GM19193 (cell line): ENCODE data around the gene SLC44A5.

Experiments
- POLR2A ChIP-seq: IDR thresholded peaks from 4 replicates; pipeline ENCODE4 v1.6.1; 2011; ENCODE audit not compliant: insufficient read depth, insufficient read length; ENCODE audit errors: extremely low read depth

Gene SLC44A5

DNA sequence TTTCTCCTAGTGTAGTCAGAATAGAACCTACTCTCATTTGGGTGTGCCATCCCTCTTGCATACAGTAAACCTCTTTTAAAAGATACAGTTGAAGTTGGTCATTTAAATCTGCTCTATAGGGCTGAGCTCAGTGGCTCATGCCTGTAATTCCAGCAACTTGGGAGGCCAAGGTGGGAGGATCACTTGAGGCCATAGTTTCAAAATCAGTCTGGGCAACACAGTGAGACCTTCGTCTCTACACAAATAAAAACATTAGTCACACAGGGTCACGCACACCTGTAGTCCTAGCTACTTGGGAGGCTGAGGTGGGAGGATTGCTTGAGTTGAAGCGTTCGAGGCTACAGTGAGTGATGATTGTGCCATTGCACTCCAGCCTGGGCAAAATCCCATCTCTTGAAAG is 292.9 kb downstream of the SLC44A5 start:
- no peak for TF ChIP-seq POLR2A

DNA sequence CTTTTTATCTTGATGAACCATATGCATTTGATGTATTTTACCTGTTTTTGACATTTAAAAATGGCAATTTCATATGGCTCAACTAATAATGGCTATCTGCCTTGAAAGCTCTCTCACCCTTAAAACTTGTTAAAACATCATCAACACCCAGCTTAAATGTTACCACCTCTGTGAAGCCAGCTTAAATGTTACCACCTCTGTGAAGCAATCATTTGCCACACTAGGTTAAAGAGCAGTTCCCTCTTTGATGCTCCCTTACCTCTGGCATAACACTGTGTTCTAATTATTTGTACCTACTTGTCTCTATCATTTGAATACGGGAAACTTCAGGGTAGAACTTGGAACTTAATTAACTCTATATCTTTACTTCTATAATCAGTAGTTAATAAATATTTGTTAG is 294.7 kb downstream of the SLC44A5 start:
- TF ChIP-seq POLR2A: no peak

DNA sequence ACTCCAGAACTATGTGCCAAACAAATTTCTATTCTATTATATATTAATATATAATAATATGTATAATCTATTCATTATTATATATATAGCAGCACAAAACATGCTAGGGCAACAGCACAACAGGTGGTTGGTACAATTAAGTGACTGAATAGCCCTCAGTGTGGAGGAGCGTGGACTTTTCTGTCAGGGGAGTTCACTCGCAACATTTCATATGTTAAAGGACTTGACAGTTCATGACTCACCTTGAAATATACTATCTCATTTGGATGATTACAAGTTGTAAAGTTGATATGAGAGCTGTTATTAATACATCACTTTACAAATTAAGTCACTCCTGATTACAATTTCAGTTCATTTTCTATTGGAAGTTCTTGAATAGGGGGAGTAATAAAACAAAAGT is 298.3 kb downstream of the SLC44A5 start:
- TF ChIP-seq POLR2A: no peak

DNA sequence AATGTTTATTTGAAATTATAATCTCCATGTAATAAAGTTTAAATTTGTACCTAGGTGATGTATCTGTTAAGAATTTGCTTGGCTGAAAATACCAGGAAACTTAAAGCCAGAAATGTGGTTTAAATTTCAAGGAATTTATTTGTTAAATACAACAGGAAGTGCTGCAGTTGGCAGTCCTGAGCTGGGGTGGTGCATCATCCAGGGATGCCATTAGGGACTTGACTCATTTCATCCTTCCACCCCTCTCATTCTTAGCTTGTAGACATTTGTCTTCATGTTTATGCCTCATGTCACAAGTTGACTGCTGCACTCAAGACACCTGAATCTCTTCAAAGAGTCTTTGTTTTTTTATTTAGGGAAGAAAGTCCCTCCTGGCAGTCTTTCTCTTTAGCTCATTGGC is 300.8 kb downstream of the SLC44A5 start:
- TF ChIP-seq POLR2A: no peak

DNA sequence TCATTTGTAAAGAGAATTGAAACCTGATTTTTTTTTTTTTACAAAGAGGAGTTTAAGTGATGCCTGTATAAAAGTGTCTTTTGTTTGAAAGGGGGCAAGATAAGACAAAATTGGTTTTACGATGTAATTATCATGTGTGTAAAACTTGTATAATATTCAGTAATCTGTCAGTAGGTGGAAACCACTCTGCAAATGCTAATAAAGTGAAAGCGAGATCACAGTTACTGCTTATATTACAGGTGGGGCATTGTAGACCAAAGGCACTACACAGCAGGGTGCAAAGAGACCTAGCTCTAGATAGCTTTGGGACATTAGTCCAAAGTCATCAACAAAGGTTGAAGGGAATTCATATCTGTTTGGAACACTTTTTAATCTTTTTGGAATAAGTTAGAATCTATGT is 302.5 kb downstream of the SLC44A5 start:
- no peak for TF ChIP-seq POLR2A

DNA sequence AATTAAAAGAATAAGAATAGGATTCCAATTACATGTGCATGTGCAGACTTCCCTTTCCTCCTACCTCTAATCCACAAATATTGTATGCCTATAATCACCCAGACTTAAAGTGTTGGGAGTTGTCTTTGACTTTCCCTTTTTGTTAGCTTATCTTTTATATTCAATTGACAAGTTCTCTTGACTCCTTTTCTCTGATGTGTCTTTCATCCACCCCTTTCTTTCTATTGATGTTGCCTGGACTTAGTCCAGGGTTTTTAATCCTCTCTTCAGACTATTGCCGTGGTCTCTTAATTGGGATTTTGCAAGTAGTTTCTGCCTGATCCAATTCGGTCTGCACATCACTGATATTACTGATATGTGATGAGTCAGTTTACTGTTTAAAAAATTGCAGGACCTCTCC is 305.9 kb downstream of the SLC44A5 start:
- no peak for TF ChIP-seq POLR2A

DNA sequence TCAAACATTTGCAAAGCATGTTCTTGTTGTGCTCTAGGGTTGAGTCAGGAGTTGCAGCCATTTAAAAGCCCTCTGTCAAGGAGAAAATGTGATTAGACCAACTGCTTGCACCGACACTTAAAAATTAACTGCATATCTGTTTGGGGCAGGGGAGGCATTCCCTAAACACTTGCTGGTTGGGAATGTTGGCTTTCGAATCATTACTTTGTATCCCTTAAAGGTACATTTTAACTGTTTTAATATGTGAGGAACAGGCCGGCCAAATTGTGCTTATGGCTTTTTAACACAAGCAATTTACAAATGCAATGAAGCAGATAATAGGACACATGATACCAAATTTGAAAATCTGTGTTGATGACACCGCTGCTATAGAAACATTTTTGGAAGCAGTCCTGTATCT is 317.6 kb downstream of the SLC44A5 start:
- no peak for TF ChIP-seq POLR2A

DNA sequence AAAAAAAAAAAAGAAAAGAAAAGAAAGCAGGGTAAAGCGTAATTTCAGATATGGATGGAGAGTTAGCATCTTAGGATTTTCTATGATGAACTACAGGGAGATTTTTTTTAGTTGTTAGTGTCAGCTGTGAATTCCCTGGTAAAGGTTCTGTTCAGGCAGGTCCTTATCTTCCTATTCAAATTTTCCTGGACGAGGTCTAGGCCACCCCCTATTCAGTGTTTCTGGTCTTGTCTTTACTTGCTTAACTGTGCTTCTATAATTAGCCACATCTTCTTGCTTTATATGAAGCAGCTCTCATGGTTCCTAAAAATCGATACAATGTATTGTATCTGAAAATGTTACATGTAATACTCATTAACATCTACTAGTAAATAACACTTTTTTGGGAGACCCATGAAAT is 318.9 kb downstream of the SLC44A5 start:
- TF ChIP-seq POLR2A: no peak

DNA sequence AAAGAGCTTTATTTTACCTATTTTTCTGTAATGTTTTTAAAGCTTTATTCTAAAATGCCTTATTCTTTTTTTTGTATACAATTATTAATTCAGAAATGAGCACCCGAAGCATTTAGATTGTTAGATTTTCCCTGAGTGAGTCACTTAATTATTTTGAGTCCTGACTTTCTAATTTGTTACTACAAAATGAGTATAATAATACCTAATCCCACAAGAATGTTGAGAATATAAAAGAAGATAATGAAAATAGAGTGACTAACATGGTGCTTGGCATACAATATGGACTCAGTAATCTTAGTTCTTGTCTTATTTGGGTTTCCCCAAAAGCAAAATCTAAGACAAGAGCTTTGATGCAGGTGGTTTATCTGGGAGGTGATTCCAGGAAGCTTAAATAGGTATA is 334.5 kb downstream of the SLC44A5 start:
- no peak for TF ChIP-seq POLR2A

DNA sequence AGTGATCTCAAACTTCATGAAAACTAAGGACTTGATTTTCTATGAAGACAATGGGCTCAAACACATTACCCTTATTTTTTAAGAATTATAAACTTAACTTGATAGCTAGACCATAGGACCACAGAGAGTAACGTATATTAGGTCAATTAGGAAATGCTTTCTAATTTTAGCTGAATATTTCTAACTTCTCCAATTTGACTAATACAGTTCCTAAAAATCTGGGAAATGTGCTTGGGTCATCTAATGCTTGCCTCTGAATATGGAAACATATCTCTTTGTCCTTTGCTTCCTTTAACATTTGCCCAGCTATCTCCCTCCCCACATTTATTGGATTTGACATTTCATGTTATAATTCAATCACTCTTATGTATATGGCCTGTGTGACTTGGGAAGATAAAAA is 335.3 kb downstream of the SLC44A5 start:
- no peak for TF ChIP-seq POLR2A

DNA sequence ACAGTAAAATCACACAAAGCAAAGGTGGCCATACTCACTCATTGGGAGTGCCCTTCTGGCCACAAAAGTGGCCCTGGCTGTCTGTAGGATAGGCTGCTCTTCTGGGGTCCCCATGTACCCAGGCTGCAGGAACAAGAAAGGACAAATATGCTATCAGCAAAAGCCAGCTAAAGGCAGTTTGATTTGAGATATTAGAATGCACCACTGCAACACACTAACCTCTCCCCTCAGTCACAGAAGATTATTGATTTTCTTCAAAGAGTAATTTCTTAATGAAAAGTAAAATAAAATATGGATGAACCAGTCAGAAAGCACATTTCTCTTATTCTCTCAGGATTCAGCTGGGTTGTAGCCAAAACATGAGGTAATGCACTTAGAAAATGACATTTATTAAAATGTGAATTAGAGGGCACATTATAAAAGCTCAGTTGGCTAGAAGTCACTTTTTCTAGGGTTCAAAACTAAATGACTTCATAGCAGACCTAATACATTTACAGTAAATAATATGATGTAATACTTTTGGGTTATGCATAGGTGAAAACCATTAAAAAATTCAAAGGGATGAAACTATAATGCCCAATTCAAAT is 335.9 kb downstream of the SLC44A5 start:
- TF ChIP-seq POLR2A: no peak

DNA sequence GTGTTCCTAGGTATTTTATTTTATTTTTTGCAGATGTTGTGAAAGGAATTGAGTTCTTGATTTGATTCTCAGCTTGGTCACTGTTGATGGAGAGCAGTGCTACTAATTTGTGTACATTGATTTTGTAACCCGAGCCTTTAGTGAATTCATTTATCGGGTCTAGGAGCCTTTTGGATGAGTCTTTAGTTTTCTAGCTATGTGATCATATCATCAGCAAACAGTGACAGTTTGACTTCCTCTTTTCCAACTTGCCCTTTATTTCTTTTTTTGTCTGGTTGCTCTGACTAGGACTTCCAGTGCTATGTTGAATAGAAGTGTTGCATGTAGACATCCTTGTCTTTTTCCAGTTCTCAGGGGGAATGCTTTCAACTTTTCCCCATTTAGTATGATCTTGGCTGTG is 337.8 kb downstream of the SLC44A5 start:
- TF ChIP-seq POLR2A: no peak

DNA sequence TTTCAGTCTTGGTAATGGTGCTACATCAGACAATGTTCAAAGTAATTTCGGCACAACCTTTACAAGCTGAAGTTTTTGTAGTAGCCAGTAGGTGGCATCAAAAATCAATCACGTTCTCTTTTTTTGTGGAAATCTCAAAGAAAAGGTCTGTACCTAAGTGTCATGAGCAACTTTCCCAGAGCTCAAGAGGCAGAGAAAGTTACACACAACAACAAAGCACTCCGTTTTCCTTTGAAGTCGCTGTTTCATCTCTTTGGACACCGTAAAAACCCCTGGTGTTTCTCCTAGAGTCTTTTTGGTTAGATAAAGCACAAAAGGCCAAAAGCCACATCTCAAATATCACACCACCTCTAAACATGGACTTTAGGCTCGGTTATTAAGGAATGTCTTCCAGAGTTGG is 345.1 kb downstream of the SLC44A5 start:
- TF ChIP-seq POLR2A: no peak

DNA sequence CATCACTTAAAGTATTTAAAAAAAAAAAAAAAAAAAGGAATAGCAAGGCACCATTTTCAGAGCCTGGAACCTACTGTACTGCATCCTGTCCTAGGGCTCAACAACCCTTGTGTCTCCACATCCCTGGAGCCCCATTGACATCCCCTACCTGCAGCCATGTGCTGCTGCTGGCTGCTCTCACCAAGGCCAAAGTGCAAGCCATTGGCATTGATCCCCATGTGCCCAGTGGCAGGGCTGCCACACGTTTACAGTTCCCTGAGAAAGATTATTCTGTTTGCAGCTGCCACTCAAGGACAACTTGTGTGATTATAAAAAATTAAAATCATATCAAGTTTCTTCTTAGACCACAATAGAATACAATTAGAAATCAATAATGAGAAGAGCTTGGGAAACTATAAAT is 346.8 kb downstream of the SLC44A5 start:
- TF ChIP-seq POLR2A: no peak

DNA sequence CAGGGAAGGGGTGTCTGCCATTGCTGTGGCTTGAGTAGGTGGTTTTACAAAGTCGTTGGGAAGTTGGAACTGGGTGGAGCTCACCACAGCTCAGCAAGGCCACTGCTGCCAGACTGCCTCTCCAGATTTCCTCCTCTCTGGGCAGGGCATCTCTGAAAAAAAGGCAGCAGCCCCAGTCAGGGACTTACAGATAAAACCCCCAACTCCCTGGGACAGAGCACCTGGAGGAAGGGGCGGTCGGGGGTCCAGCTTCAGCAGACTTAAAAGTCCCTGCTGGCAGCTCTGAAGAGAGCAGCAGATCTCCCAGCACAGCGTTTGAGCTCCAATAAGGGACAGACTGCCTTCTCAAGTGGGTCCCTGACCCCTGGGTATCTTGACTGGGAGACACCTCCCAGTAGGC is 352.6 kb downstream of the SLC44A5 start:
- TF ChIP-seq POLR2A: no peak

DNA sequence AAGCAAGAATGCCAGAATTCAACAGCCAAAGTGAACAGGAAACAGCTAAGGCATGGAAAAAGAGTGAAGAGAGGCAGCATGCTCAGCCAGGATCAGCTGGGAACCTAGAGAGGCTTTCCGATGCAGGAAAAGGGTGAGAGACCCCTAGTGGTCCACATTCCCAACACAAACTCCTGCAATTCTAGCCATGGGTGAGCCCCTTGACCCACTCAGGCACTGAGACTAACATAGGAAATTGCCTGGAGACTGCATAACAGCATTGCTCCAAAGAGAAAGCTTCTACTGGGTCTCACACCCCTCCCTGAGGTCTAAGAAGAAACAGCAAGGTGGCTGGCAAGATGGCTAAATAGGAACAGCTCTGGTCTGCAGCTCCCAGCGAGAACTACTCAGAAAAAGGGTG is 353.5 kb downstream of the SLC44A5 start:
- TF ChIP-seq POLR2A: no peak

DNA sequence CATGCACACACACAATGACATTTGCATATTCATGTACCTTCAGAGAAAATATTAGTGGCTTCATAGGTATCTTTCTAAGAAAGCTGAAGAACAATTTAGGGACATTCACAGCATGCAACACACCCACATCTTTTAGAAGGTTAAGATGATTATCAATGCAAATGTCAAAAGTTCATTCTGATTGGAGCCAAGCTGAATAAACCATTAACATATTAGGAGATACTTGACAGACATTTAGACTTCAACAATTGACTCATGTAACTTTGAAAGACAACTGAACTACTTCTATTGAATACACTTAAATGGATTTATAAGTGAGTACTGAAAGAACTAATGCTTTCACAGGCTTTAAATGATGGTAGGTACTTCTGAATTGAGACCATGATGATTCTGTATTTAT is 365.7 kb downstream of the SLC44A5 start:
- TF ChIP-seq POLR2A: no peak
